Activated CD8-positive, alpha-beta T cell treated with anti-CD3 and anti-CD28 coated beads for 36 hours (primary cell): Measurements from ENCODE around the gene LRRC45. TPM values are rescaled to one million over a fixed set of nuclear protein-coding genes. Genes with fewer than 3 reads are reported as not detected.

Source experiments
- ATAC-seq: fragments of 200-7000 bp; cut with Tn5 transposase; one replicate; pipeline ENCODE4 v1.10.0; 2021; ENCODE audit warnings: mild to moderate bottlenecking, moderate library complexity
- CTCF ChIA-PET: fragments of 350-600 bp; sonication (Branson Sonifier 250); formaldehyde crosslinking; loops from one replicate; lab custom pipeline; 2021; ENCODE audit warnings: antibody characterized with exemption; lab: Charles Lee
- POLR2A ChIA-PET: fragments of 350-600 bp; sonication (Branson Sonifier 250); formaldehyde crosslinking; loops from one replicate; lab custom pipeline; 2021; ENCODE audit warnings: antibody characterized with exemption; lab: Charles Lee
- DNase-seq: peaks from one replicate; pipeline ENCODE4 v3.0.0-alpha.2; 2020
- H3K27ac Mint-ChIP-seq: one replicate; pipeline ENCODE4 v1.8.0; 2021; ENCODE audit warnings: mild to moderate bottlenecking, mixed read lengths
- H3K27me3 Mint-ChIP-seq: one replicate; pipeline ENCODE4 v1.8.0; 2021; ENCODE audit warnings: mixed read lengths
- H3K36me3 Mint-ChIP-seq: one replicate; pipeline ENCODE4 v1.8.0; 2021; ENCODE audit warnings: low read depth, mixed read lengths
- H3K4me1 Mint-ChIP-seq: one replicate; pipeline ENCODE4 v1.8.0; 2021; ENCODE audit warnings: low read depth, mixed read lengths
- H3K4me3 Mint-ChIP-seq: one replicate; pipeline ENCODE4 v1.8.0; 2021; ENCODE audit warnings: mild to moderate bottlenecking, moderate library complexity, mixed read lengths
- H3K9me3 Mint-ChIP-seq: one replicate; pipeline ENCODE4 v1.8.0; 2021; ENCODE audit warnings: mixed read lengths
- CTCF ChIP-seq: fragments of 200-600 bp; IDR thresholded peaks from one replicate; pipeline ENCODE4 v1.8.0; 2022; ENCODE audit warnings: antibody characterized with exemption, mild to moderate bottlenecking
- intact Hi-C: fragments of 100-400 bp; cut with micrococcal nuclease; formaldehyde crosslinking; loops from one replicate; pipeline ENCODE4 v1.10.0; 2022
- total RNA-seq, 2 experiments: library from RNA; stranded (reverse); gene quantifications; one replicate each; pipeline ENCODE4 v1.2.3, GENCODE V29; 2021

Gene LRRC45
- total RNA-seq, 2 experiments from 2014 or later = 12.9 TPM

DNA sequence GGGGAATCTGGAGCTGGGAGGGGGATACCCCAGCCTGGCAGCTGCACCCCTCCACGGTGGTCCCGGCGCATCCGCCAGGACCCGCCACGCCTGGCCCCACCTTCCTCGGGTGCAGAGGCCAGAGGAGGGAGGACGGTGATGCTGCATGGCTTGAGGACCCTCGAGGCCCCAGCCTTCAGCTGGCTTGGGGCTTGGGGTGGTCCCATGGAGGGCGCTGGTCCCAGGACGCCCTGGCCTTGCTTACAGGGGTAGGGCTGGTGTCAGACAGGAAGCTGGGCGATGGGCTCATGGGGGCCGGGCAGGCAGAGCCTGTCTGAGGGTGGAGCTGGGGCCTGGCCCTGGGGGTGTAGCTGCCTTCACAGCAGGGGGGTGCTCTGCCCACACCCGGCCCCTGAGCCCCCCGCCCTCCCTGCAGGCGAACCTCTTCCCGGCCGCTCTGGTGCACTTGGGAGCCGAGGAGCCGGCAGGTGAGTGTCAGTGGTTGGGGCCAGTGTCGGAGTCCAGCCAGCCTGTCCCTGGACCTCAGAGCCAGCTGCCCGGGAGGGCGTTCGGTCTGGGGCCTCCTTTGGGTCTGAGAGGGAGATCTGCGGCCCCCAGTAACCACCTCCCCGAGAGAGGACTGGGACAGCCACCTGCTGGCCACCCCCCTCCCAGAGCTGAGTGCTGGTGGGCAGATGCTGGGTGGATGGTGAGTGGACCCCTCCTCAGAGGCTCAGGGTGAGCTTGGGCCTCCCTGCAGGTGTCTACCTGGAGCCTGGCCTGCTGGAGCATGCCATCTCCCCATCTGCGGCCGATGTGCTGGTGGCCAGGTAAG lies 6.8 kb upstream of the LRRC45 start:
- no peak for TF ChIP-seq CTCF
- H3K9me3 Mint-ChIP-seq = no peaks in the 10 kb centered on the region
- no peak overlapping the region for H3K4me3 Mint-ChIP-seq
- no peak overlapping the region for H3K27ac Mint-ChIP-seq
- H3K4me1 Mint-ChIP-seq = peaks cover 4% of the 10 kb centered on the region
- intact Hi-C loops = no loop called here
- H3K36me3 Mint-ChIP-seq = peaks cover 3% of the 10 kb centered on the region
- no peak for ATAC-seq
- ChIA-PET POLR2A (interaction anchor here (1.0 kb wide), 1 partner anchor 37 kb away, joined by 4 read pairs; no protein-coding TSS in a partner anchor), CTCF (interaction anchor here (1.2 to 2.1 kb wide), 2 partner anchors 34 to 56 kb away, joined by 3 to 14 read pairs; partner anchors contain the start of gene NOTUM)
- H3K27me3 Mint-ChIP-seq = no peaks in the 10 kb centered on the region
- DNase-seq = no peak

DNA sequence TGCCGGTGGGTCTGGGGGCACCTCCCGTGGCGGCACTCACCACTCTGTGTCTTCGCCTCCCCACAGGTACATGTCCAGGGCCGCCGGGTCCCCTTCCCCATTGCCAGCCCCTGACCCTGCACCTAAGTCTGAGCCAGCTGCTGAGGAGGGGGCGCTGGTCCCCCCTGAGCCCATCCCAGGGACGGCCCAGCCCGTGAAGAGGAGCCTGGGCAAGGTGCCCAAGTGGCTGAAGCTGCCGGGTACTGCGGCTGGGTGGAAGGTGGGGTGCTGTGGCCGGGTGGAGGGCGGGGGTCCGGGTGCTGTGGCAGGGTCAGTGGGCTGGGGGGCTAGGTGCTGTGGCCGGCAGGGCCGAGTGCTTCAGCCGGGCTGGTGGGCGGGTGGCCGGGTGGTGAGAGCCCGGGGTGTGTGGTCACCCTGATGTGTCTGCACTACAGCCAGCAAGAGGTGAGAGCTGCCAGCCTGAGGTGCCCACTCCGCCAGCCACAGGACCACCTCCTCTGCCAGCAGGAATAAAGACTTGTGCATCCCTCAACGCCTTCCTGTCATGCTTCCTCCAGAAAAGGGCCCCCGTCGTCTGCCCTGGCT lies 6.1 kb upstream of the LRRC45 start:
- Mint-ChIP-seq H3K4me1 (peaks cover 8% of the 10 kb centered on the region), H3K4me3 (no peak overlapping the region), H3K36me3 (peaks cover 5% of the 10 kb centered on the region), H3K27ac (no peak overlapping the region), H3K27me3 (no peaks in the 10 kb centered on the region), H3K9me3 (no peaks in the 10 kb centered on the region)
- ChIA-PET POLR2A (interaction anchor here (1.0 kb wide), 1 partner anchor 38 kb away, joined by 4 read pairs; no protein-coding TSS in a partner anchor), CTCF (interaction anchor here (1.2 to 2.1 kb wide), 2 partner anchors 35 to 57 kb away, joined by 3 to 14 read pairs; partner anchors contain the start of gene NOTUM)
- no peak for DNase-seq
- no peak for TF ChIP-seq CTCF
- no peak for ATAC-seq
- intact Hi-C loops = no loop called here

DNA sequence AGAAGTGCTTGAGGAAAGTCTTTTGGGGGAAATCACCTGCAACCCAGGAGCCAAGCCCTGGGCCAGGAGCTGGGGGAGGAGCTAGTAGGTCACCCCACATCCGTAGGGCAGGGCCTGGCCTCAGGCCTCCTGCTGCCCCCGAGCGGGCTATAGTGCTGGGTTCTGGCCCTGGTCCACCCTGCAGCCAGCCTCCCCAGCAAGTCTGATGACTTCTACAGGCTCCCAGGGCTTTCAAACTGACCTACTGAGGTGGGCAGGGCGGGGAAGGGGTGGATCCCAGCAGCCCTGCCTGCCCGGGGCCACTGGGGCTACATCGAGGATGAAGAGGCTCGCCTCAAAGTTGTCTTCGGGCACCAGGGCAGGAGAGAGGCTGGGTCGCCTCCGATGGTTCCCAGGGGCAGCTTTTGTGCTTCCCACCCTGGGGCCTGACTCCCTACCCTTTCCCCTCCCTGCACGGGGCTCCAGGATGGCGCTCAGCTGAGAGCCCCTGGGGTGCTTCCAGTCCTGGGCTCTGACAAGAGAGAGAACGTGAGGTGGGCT lies 5.4 kb upstream of the LRRC45 start:
- no peak for TF ChIP-seq CTCF
- Mint-ChIP-seq H3K4me1 (peaks cover 8% of the 10 kb centered on the region), H3K4me3 (no peak overlapping the region), H3K36me3 (peaks cover 5% of the 10 kb centered on the region), H3K27ac (no peak overlapping the region), H3K27me3 (no peaks in the 10 kb centered on the region), H3K9me3 (no peaks in the 10 kb centered on the region)
- intact Hi-C loops = no loop called here
- ATAC-seq = no peak
- no peak for DNase-seq
- ChIA-PET CTCF (interaction anchor here (1.9 to 2.1 kb wide), 2 partner anchors 21 to 58 kb away, joined by 6 to 14 read pairs; partner anchors contain the start of genes DCXR and NOTUM), POLR2A (no interaction called here)

DNA sequence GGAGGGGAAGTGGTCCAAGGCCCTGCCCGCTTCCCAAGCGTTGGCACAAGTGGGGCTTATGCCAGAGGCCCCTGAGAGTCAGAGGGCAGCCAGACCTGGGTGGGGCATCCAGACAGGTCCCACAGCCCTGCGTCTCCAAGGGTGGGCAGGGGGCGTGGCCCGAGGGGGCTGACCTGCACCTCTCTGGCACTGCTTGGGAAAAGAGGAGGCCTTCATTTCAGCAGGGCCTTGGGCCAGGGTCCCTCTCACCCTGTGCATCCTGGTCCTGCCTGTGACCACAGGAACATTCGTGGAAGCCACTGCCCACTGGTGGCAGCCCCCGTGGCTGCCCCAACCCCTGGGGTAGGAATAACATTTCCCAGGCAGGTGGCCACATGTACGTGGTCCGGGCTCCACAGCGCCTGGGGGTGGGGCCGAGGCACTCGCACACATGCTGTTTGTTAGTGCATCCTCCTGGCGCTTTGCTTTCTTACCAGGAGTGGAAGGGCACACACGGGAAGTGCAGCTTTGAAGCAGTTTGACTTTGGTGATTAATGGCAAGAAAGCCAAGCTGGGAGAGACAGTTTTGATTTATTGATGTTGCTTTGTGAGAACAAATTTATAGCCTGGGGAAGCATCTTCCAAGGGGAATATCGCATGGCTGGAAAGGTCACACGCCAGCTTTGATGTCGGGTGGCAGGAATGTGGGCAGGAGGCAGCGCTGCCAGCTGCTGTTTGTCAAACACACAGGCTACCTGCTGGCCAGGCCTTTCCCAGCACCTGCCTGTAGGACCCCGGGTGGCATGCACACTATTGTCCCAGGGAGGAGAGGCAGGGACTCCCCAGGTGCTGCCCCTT lies 4.7 kb upstream of the LRRC45 start:
- TF ChIP-seq CTCF = no peak
- Mint-ChIP-seq H3K4me3 (no peak overlapping the region), H3K9me3 (no peaks in the 10 kb centered on the region), H3K27ac (no peak overlapping the region), H3K4me1 (peaks cover 8% of the 10 kb centered on the region), H3K36me3 (peaks cover 5% of the 10 kb centered on the region), H3K27me3 (no peaks in the 10 kb centered on the region)
- intact Hi-C loops = no loop called here
- ATAC-seq = no peak
- POLR2A ChIA-PET = interaction anchor here (1.5 kb wide), 1 partner anchor 59 kb away, joined by 3 read pairs; no protein-coding TSS in a partner anchor
- no peak for DNase-seq
- CTCF ChIA-PET = interaction anchor here (1.1 to 6.5 kb wide), 6 partner anchors 12 to 127 kb away, joined by 3 to 121 read pairs (median 14); partner anchors contain the start of genes DCXR, NOTUM and RAC3
